ENCODE measurements around the gene PLXNC1.

- no peak for TF ChIP-seq CTCF (conservative IDR thresholded peaks at IDR 0.05; ENCODE audit: low read length)
- no peak for TF ChIP-seq EZH2phosphoT487 (IDR thresholded peaks at IDR 0.05; ENCODE audit: borderline replicate concordance)
These were observed 19.5 kb downstream of the PLXNC1 start for GRCh38 chr12:94167756-94168416.

Measured in Loucy (cell line).